HG02623 (cell line): ENCODE data around the gene HEPN1.

Experiments used
- ATAC-seq: cut with Tn5 transposase; IDR thresholded peaks from one replicate; pipeline ENCODE4 v1.9.1; 2021; ENCODE audit warnings: moderate library complexity; ENCODE audit not compliant: unreplicated experiment

HEPN1 gene

GRCh38 chr11:124899383-124900145 is 19.5 kb upstream of the HEPN1 start:
- ATAC-seq, result no peak

GRCh38 chr11:124900464-124900863 is 18.6 kb upstream of the HEPN1 start:
- no peak for ATAC-seq

GRCh38 chr11:124902616-124903015 is 16.4 kb upstream of the HEPN1 start:
- no peak for ATAC-seq

GRCh38 chr11:124915541-124916369 is 3.3 kb upstream of the HEPN1 start:
- no peak for ATAC-seq

- no peak for ATAC-seq
Measured at GRCh38 chr11:124916370-124916710, 2.7 kb upstream of the HEPN1 start.

- no peak for ATAC-seq
Measured at GRCh38 chr11:124917115-124917637, 1.9 kb upstream of the HEPN1 start.

- no peak for ATAC-seq
Measured at GRCh38 chr11:124919898-124920297, 848 bp downstream of the HEPN1 start.

GRCh38 chr11:124920356-124920755 is 1.3 kb downstream of the HEPN1 start:
- no peak for ATAC-seq

- no peak for ATAC-seq
Measured at GRCh38 chr11:124920870-124921609, 2.0 kb downstream of the HEPN1 start.

- ATAC-seq, result no peak
Measured at GRCh38 chr11:124922831-124923230, 3.8 kb downstream of the HEPN1 start.

GRCh38 chr11:124923296-124923695 is 4.2 kb downstream of the HEPN1 start:
- ATAC-seq, result no peak

GRCh38 chr11:124928942-124929665 is 10.1 kb downstream of the HEPN1 start:
- no peak for ATAC-seq

- ATAC-seq, result peak; percentile 74
Measured at GRCh38 chr11:124930799-124931198, 11.7 kb downstream of the HEPN1 start.

- no peak for ATAC-seq
Measured at GRCh38 chr11:124934862-124935547, 16.0 kb downstream of the HEPN1 start.

- no peak for ATAC-seq
Measured at GRCh38 chr11:124935548-124936514, 16.8 kb downstream of the HEPN1 start, which contains the start of gene HEPACAM. Gene HEPACAM, minus strand, starts transcription at chr11:124936047. Its CDS starts 41 bp downstream, at chr11:124936006.

GRCh38 chr11:124937336-124937935 is 18.4 kb downstream of the HEPN1 start:
- no peak for ATAC-seq

- no peak for ATAC-seq
Measured at GRCh38 chr11:124938206-124938765, 19.2 kb downstream of the HEPN1 start.

GRCh38 chr11:124938970-124939369 is 19.9 kb downstream of the HEPN1 start:
- ATAC-seq, result no peak
